ENCODE data around the gene BHMT.

Gene BHMT

DNA sequence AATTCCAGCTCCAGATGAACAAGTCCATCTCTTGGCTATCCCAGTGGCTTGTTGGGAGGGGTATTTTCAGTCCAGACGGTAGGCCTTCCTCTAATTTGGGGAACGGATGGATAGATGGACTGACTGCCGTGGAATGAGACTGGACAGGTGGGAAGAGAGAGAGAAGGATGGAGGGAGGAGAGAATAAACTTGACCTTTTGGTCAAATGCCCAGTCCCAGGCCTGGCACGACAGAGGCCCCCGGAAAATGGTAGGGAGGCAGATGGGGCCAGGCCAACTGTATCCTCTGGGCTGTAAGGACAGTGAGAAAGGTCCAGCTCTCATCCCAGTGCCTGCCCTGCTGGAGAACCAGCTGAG is 1.1 kb downstream of the BHMT start:
- Histone ChIP-seq H3K27me3 (ENCODE audit: insufficient read depth, low read length, poor library complexity) (no peaks in the 10 kb centered on the region), H3K27ac (ENCODE audit: low read length) (no peak overlapping the region), H3K4me2 (ENCODE audit: insufficient read depth, low read length) (no peak overlapping the region), H4K20me1 (ENCODE audit: insufficient read depth, low read length) (no peaks in the 10 kb centered on the region), H3K36me3 (ENCODE audit: insufficient read depth, low read length) (no peaks in the 10 kb centered on the region), H3K9me3 (ENCODE audit: insufficient read depth, low read length, severe bottlenecking) (no peaks in the 10 kb centered on the region), H2AFZ (ENCODE audit: low read depth, low read length) (no peak overlapping the region), H3K4me1 (ENCODE audit: insufficient read depth, low read length) (peaks cover 6% of the 10 kb centered on the region), H3K9ac (ENCODE audit: low read depth, low read length) (no peak overlapping the region), H3K79me2 (ENCODE audit: insufficient read depth, low read length) (no peaks in the 10 kb centered on the region), H3K4me3 (ENCODE audit: low read depth in 1 of 2, low read length in 2 of 2) (no peak overlapping the region)
- TF ChIP-seq, protein P1, sequence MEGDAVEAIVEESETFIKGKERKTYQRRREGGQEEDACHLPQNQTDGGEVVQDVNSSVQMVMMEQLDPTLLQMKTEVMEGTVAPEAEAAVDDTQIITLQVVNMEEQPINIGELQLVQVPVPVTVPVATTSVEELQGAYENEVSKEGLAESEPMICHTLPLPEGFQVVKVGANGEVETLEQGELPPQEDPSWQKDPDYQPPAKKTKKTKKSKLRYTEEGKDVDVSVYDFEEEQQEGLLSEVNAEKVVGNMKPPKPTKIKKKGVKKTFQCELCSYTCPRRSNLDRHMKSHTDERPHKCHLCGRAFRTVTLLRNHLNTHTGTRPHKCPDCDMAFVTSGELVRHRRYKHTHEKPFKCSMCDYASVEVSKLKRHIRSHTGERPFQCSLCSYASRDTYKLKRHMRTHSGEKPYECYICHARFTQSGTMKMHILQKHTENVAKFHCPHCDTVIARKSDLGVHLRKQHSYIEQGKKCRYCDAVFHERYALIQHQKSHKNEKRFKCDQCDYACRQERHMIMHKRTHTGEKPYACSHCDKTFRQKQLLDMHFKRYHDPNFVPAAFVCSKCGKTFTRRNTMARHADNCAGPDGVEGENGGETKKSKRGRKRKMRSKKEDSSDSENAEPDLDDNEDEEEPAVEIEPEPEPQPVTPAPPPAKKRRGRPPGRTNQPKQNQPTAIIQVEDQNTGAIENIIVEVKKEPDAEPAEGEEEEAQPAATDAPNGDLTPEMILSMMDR (IDR thresholded peaks at IDR 0.05; ENCODE audit: borderline replicate concordance, extremely low read depth, low read length, poor library complexity, severe bottlenecking), result no peak
- TF ChIP-seq EZH2 (IDR thresholded peaks at IDR 0.05; ENCODE audit: borderline replicate concordance, low read depth, low read length, severe bottlenecking), result no peak
- no peak for DNase-seq
- ATAC-seq (ENCODE audit: insufficient read depth, low read depth), result no peak

DNA sequence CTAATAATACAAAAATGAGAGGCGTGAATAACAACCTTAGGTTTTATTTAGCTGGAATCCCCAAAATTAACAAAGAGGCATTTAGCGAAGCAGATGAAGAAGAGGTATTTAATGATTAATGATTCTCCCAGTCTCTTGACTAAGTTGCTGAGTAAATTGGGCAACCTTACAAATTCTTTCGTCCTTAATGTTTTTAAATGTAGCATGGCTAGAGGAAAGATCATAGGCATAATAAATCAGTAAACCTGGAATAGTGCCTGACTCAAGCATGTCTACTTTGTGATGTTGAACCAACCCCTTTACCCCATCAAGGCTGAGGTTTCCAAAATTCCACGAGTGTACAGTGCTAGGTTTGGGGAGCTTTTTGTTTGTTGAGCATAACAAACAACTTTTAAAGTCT is 7.9 kb downstream of the BHMT start:
- Histone ChIP-seq H3K27me3 (ENCODE audit: insufficient read depth, low read length, poor library complexity) (no peaks in the 10 kb centered on the region), H2AFZ (ENCODE audit: low read depth, low read length) (no peak overlapping the region), H3K27ac (ENCODE audit: low read length) (no peak overlapping the region), H3K36me3 (ENCODE audit: insufficient read depth, low read length) (no peaks in the 10 kb centered on the region), H3K4me3 (ENCODE audit: low read depth in 1 of 2, low read length in 2 of 2) (no peak overlapping the region), H4K20me1 (ENCODE audit: insufficient read depth, low read length) (no peaks in the 10 kb centered on the region), H3K4me2 (ENCODE audit: insufficient read depth, low read length) (no peak overlapping the region), H3K79me2 (ENCODE audit: insufficient read depth, low read length) (no peaks in the 10 kb centered on the region), H3K4me1 (ENCODE audit: insufficient read depth, low read length) (no peaks in the 10 kb centered on the region), H3K9me3 (ENCODE audit: insufficient read depth, low read length, severe bottlenecking) (no peaks in the 10 kb centered on the region), H3K9ac (ENCODE audit: low read depth, low read length) (no peak overlapping the region)
- ATAC-seq (ENCODE audit: insufficient read depth, low read depth) (no peak), DNase-seq (no peak)
- no peak for TF ChIP-seq EZH2 (IDR thresholded peaks at IDR 0.05; ENCODE audit: borderline replicate concordance, low read depth, low read length, severe bottlenecking)
- TF ChIP-seq, protein P1 (IDR thresholded peaks at IDR 0.05; ENCODE audit: borderline replicate concordance, extremely low read depth, low read length, poor library complexity, severe bottlenecking), result no peak

DNA sequence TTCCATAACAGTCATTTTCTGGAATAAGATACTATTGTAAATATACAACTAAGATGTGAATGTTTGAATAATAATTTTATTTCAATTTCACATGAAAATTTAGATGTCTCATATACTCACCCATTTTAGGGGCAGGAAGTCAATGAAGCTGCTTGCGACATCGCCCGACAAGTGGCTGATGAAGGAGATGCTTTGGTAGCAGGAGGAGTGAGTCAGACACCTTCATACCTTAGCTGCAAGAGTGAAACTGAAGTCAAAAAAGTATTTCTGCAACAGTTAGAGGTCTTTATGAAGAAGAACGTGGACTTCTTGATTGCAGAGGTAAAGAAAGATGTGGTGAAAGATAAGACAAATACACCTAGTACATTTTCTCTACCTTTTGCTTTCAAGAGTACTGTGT is 8.6 kb downstream of the BHMT start:
- no peak for DNase-seq
- no peak for TF ChIP-seq EZH2 (IDR thresholded peaks at IDR 0.05; ENCODE audit: borderline replicate concordance, low read depth, low read length, severe bottlenecking)
- TF ChIP-seq, protein P1 (IDR thresholded peaks at IDR 0.05; ENCODE audit: borderline replicate concordance, extremely low read depth, low read length, poor library complexity, severe bottlenecking), result no peak
- H3K9ac ChIP-seq (ENCODE audit: low read depth, low read length), result no peak overlapping the region
- no peaks in the 10 kb centered on the region for H3K79me2 ChIP-seq (ENCODE audit: insufficient read depth, low read length)
- H3K4me1 ChIP-seq (ENCODE audit: insufficient read depth, low read length), result no peaks in the 10 kb centered on the region
- H3K9me3 ChIP-seq (ENCODE audit: insufficient read depth, low read length, severe bottlenecking), result no peaks in the 10 kb centered on the region
- no peaks in the 10 kb centered on the region for H4K20me1 ChIP-seq (ENCODE audit: insufficient read depth, low read length)
- no peak for ATAC-seq (ENCODE audit: insufficient read depth, low read depth)
- H3K4me3 ChIP-seq (ENCODE audit: low read depth in 1 of 2, low read length in 2 of 2), result no peak overlapping the region
- H3K27ac ChIP-seq (ENCODE audit: low read length), result no peak overlapping the region
- no peak overlapping the region for H3K4me2 ChIP-seq (ENCODE audit: insufficient read depth, low read length)
- H3K36me3 ChIP-seq (ENCODE audit: insufficient read depth, low read length), result no peaks in the 10 kb centered on the region
- H2AFZ ChIP-seq (ENCODE audit: low read depth, low read length), result no peak overlapping the region
- no peaks in the 10 kb centered on the region for H3K27me3 ChIP-seq (ENCODE audit: insufficient read depth, low read length, poor library complexity)

DNA sequence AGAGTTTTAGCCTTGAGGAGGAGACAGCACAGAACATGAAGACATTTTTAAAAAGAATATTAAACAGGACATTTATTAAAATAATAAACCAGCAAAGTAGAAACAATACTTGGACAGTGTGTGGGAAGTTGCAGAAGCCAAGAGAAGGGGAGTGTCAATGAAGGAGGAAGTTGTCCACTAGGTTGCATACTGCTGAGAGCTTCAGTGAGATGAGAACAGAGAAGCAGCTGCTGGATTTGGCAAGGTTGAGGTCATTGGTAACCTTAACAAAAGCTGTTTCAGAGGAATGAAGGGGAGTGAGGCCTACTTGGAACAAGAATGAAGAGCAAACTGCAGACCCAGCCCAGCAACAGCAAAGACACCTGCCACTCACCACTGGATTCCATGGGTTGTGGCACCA is 11.4 kb downstream of the BHMT start:
- H3K36me3 ChIP-seq (ENCODE audit: insufficient read depth, low read length), result no peaks in the 10 kb centered on the region
- H4K20me1 ChIP-seq (ENCODE audit: insufficient read depth, low read length), result no peaks in the 10 kb centered on the region
- no peaks in the 10 kb centered on the region for H3K79me2 ChIP-seq (ENCODE audit: insufficient read depth, low read length)
- H3K4me3 ChIP-seq (ENCODE audit: low read depth in 1 of 2, low read length in 2 of 2), result no peak overlapping the region
- H3K4me1 ChIP-seq (ENCODE audit: insufficient read depth, low read length), result no peaks in the 10 kb centered on the region
- DNase-seq (no peak), ATAC-seq (ENCODE audit: insufficient read depth, low read depth) (no peak)
- H3K4me2 ChIP-seq (ENCODE audit: insufficient read depth, low read length), result no peak overlapping the region
- no peak overlapping the region for H2AFZ ChIP-seq (ENCODE audit: low read depth, low read length)
- no peak overlapping the region for H3K27ac ChIP-seq (ENCODE audit: low read length)
- no peaks in the 10 kb centered on the region for H3K27me3 ChIP-seq (ENCODE audit: insufficient read depth, low read length, poor library complexity)
- H3K9ac ChIP-seq (ENCODE audit: low read depth, low read length), result no peak overlapping the region
- TF ChIP-seq, protein P1 (IDR thresholded peaks at IDR 0.05; ENCODE audit: borderline replicate concordance, extremely low read depth, low read length, poor library complexity, severe bottlenecking), result no peak
- no peak for TF ChIP-seq EZH2 (IDR thresholded peaks at IDR 0.05; ENCODE audit: borderline replicate concordance, low read depth, low read length, severe bottlenecking)
- H3K9me3 ChIP-seq (ENCODE audit: insufficient read depth, low read length, severe bottlenecking), result no peaks in the 10 kb centered on the region
